Measurements from ENCODE around the gene MAP2. TPM values are rescaled to one million over a fixed set of nuclear protein-coding genes. Genes with fewer than 3 reads are reported as not detected.

Gene MAP2
- total and polyA plus RNA-seq, 2 of the 13 experiments (the other 11 are each of a cell fraction or from before 2014, with no cell fraction given) = 0.08 TPM; not detected in 1

- TF ChIP-seq ZNF724P (CRISPR knock-in tag; IDR thresholded peaks at IDR 0.05; ENCODE audit: borderline replicate concordance) (no peak), SNAPC5 (CRISPR knock-in tag; IDR thresholded peaks at IDR 0.05; ENCODE audit: borderline replicate concordance) (no peak), ZNF552 (CRISPR knock-in tag; IDR thresholded peaks at IDR 0.05; ENCODE audit: borderline replicate concordance) (no peak), ARHGAP35 (CRISPR knock-in tag; IDR thresholded peaks at IDR 0.05; ENCODE audit: borderline replicate concordance) (no peak), TCF7L2 (IDR thresholded peaks at IDR 0.05; ENCODE audit: low read depth, low read length) (no peak)
These were observed 247.3 kb downstream of the MAP2 start (continued) for GRCh38 chr2:209671020-209671680.

- in situ Hi-C loops (cut with HindIII; ENCODE audit: extremely low pct_ligation_motif_present, low pct_unique_long_range_greater_than_20kb) = no loop called here
- Histone ChIP-seq H3K4me2 (ENCODE audit: low read depth, low read length) (no peak overlapping the region), H3K9me3 (ENCODE audit: low read length) (no peaks in the 10 kb centered on the region), H3K36me3 (replicated peaks in 1 of 2; ENCODE audit: control insufficient read depth in 1 of 2, insufficient read depth in 2 of 2, low read length in 2 of 2) (no peaks in the 10 kb centered on the region), H3K27me3 (ENCODE audit: control insufficient read depth in 1 of 2, insufficient read depth in 2 of 2, low read length in 2 of 2) (no peaks in the 10 kb centered on the region), H3K27ac (ENCODE audit: extremely low read length, insufficient read depth, low read length) (no peak overlapping the region), H2AFZ (ENCODE audit: low read length) (no peak overlapping the region), H3K79me2 (ENCODE audit: insufficient read depth, low read length) (no peaks in the 10 kb centered on the region), H3K4me1 (ENCODE audit: insufficient read depth, low read length) (no peaks in the 10 kb centered on the region), H3K9ac (ENCODE audit: insufficient read depth, low read depth, low read length) (no peak overlapping the region), H4K20me1 (ENCODE audit: insufficient read depth, low read length) (no peaks in the 10 kb centered on the region), H3K4me3 (replicated peaks in 1 of 3; ENCODE audit: insufficient read depth in 1 of 3, low read depth in 2 of 3, low read length in 3 of 3) (no peak overlapping the region)
- BruUV-seq (replicated peaks) = no TSS peak
- DNase-seq (ENCODE audit: low spot score) = no peak
- no peak for FAIRE-seq
- POLR2A ChIA-PET = no interaction called here
- CTCF ChIA-PET (ENCODE audit: low intra/inter-chr PET ratio, low total read pairs) = no interaction called here
- TF ChIP-seq KDM5A (IDR thresholded peaks at IDR 0.05; ENCODE audit: borderline replicate concordance, low read length) = no peak
- no peak for TF ChIP-seq ZFP82 (CRISPR knock-in tag; IDR thresholded peaks at IDR 0.05; ENCODE audit: borderline replicate concordance)
- TF ChIP-seq GATA4 (IDR thresholded peaks at IDR 0.05; ENCODE audit: borderline replicate concordance, low read depth) = no peak
- TF ChIP-seq ZNF343 (CRISPR knock-in tag; IDR thresholded peaks at IDR 0.05) = no peak
- no peak for TF ChIP-seq ZBTB1 (CRISPR knock-in tag; IDR thresholded peaks at IDR 0.05; ENCODE audit: borderline replicate concordance)
- no peak for TF ChIP-seq ZNF350 (CRISPR knock-in tag; IDR thresholded peaks at IDR 0.05; ENCODE audit: borderline replicate concordance, low read depth)
- no peak for TF ChIP-seq ZNF143 (CRISPR knock-in tag; IDR thresholded peaks at IDR 0.05)
- no peak for TF ChIP-seq MAFF (IDR thresholded peaks at IDR 0.05; ENCODE audit: low read depth, low read length)
- no peak for TF ChIP-seq ZNF235 (CRISPR knock-in tag; IDR thresholded peaks at IDR 0.05; ENCODE audit: borderline replicate concordance)
- no peak for TF ChIP-seq PAWR (CRISPR knock-in tag; IDR thresholded peaks at IDR 0.05; ENCODE audit: borderline replicate concordance)
- TF ChIP-seq GPBP1L1 (CRISPR knock-in tag; IDR thresholded peaks at IDR 0.05) = no peak
- no peak for TF ChIP-seq SAFB2 (CRISPR knock-in tag; IDR thresholded peaks at IDR 0.05; ENCODE audit: borderline replicate concordance, low read depth)
- no peak for TF ChIP-seq SOX6 (IDR thresholded peaks at IDR 0.05)
- TF ChIP-seq SOX6 (CRISPR knock-in tag; IDR thresholded peaks at IDR 0.05) = no peak
- intact Hi-C loops (cut with micrococcal nuclease; ENCODE audit: unreplicated experiment) = no loop called here
- ATAC-seq = no peak
These were observed 250.0 kb downstream of the MAP2 start for GRCh38 chr2:209673811-209674210.

Measured in HepG2 (cell line).